ENCODE data around the gene SSR3.

DNA sequence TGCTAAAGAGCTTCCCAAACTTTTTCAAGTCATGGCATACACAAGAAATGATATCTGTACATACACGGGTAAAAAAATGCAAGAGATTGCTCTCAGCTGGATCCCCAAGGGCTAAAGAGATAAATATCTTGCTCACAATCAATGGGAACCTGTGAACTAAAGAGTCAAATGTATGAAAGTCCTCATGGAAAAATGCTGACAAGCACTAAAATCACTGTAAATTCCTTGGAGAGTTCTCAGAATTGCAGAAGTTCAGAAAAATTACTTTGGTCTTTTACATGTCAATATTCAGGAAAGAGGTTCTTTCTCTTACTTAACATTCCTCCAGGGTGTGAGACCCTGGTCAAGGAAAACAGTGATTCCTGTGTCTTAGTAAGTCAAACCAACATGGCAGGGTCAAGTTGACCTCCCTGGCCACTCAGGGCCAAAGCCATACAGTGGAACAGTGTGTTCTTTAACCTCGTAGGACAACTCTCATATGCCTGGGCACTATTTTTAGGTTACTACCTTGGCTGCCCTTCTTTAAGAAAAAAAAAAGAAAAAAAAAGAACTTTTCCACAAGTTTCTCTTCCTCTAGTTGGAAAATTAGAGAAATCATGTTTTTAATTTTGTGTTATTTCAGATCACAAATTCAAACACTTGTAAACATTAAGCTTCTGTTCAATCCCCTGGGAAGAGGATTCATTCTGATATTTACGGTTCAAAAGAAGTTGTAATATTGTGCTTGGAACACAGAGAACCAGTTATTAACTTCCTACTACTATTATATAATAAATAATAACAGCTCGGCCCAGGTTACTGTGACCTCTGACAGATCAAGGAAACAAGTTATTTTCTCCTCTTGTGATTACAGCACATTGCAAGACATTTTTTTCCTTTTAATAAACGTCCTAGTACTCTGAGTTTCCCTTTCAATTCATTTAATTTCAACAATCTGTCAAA, 12.5 kb downstream of the SSR3 start:
- no peak for TF ChIP-seq EZH2 (IDR thresholded peaks at IDR 0.05; ENCODE audit: borderline replicate concordance, low read depth, low read length, poor library complexity, severe bottlenecking)
- TF ChIP-seq, protein P1, sequence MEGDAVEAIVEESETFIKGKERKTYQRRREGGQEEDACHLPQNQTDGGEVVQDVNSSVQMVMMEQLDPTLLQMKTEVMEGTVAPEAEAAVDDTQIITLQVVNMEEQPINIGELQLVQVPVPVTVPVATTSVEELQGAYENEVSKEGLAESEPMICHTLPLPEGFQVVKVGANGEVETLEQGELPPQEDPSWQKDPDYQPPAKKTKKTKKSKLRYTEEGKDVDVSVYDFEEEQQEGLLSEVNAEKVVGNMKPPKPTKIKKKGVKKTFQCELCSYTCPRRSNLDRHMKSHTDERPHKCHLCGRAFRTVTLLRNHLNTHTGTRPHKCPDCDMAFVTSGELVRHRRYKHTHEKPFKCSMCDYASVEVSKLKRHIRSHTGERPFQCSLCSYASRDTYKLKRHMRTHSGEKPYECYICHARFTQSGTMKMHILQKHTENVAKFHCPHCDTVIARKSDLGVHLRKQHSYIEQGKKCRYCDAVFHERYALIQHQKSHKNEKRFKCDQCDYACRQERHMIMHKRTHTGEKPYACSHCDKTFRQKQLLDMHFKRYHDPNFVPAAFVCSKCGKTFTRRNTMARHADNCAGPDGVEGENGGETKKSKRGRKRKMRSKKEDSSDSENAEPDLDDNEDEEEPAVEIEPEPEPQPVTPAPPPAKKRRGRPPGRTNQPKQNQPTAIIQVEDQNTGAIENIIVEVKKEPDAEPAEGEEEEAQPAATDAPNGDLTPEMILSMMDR (conservative IDR thresholded peaks at IDR 0.05; ENCODE audit: low read depth, low read length): no peak

Data from A673 (cell line).